ENCODE data around the gene GOLGA6C.

DNA sequence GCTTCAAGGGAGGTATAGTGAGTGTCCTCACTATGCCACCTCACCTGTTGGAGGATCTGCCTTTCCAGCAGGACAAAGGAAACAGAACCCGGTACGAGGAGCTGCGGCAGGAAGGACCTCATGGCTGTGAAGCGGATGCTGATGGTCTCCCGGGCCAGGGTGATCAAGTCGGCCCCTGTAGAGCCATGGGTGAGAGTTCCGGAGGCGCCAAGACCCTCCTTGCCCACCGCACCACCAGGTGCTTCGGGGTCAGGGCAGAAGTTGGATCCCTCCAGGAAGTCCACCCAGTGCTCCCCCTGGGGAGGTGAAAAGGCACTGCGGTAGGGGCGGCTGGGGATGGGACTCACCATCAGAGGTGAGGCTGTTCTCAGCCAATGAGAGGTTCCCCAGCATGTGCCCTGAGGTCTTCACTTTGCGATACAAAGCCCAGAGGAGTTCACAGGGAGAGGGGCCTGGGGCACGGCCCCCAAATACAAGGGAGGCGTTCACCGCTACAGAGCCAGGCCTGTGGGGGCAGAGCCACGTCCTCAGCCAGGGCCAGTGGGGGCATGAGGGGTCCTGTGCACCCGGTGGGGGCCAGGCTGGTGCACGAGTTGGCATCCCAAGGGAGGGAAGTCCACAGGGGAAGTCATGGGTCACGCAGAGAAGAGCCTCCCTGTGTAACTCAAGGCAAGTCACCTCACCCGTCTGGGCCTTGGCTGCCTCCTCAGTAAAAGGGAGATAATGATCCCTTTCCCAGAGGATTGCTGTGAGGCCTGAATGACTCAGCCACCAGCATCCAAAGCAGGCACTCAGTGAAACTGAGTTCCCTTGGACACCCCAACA is 28.7 kb upstream of the GOLGA6C start:
- TF ChIP-seq EP300 (IDR thresholded peaks at IDR 0.05; ENCODE audit: low read depth) (no peak), POLR2A (IDR thresholded peaks at IDR 0.05) (no peak)
- TF ChIP-seq, protein P1, sequence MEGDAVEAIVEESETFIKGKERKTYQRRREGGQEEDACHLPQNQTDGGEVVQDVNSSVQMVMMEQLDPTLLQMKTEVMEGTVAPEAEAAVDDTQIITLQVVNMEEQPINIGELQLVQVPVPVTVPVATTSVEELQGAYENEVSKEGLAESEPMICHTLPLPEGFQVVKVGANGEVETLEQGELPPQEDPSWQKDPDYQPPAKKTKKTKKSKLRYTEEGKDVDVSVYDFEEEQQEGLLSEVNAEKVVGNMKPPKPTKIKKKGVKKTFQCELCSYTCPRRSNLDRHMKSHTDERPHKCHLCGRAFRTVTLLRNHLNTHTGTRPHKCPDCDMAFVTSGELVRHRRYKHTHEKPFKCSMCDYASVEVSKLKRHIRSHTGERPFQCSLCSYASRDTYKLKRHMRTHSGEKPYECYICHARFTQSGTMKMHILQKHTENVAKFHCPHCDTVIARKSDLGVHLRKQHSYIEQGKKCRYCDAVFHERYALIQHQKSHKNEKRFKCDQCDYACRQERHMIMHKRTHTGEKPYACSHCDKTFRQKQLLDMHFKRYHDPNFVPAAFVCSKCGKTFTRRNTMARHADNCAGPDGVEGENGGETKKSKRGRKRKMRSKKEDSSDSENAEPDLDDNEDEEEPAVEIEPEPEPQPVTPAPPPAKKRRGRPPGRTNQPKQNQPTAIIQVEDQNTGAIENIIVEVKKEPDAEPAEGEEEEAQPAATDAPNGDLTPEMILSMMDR (IDR thresholded peaks at IDR 0.05) = no peak
